ENCODE measurements around the gene ADCYAP1.
"Not testable (repeated sequence)": the region's sequence is repeated elsewhere in the genome, so short reads cannot be mapped to it uniquely, and the experiment has no call there.

The ADCYAP1 gene

DNA sequence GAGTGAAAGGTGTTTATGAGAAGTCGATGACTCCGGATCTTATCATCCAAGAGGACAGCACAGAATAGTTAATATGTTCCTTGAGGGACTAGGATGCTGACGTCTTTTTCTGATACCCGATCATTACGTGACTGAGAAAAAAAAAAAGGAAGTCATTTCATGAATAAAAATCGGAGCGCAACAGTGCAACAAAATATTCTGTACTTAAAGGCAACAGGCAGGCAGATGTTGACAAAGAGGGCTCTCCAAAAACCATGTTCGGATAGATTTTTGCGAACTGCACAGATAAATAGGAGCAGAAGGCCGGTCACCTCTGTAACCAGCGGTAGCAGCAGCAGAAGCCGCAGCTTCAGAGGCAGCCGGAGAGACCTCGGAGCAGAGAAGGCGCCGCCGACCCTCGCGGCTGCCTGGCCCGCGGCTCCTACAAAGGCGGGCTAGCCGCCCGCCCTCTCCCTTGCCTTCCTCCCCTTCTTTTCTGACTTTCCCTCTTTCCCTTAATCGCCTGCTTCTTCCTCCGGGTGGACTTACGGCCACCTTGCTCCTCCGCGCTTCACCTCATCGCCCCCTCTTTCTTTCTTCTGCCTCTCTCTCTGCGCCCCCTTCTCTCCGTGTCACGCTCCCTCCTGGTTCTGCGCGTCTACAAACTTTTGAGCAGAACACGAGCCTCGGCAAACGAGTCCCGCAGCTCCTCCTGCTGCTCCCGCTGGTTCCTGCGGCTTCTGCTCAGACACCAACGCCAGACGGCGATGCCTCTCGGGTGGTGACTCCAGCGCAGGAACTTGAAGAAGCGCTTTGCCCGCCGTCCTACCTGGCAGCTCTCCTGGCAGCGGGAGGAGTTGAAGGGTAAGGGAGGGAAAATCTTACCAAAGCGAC, at the start of gene ADCYAP1:
Gene ADCYAP1 (plus strand): TSS at position 654 of the 873 bp plus-strand sequence. CDS start 516 bp downstream, outside the sequence.
- TF ChIP-seq POLR2A (IDR thresholded peaks at IDR 0.05; ENCODE audit: low read depth, low read length), result no peak
- FAIRE-seq (no peak), DNase-seq (ENCODE audit: insufficient read length, low spot score) (no peak)

DNA sequence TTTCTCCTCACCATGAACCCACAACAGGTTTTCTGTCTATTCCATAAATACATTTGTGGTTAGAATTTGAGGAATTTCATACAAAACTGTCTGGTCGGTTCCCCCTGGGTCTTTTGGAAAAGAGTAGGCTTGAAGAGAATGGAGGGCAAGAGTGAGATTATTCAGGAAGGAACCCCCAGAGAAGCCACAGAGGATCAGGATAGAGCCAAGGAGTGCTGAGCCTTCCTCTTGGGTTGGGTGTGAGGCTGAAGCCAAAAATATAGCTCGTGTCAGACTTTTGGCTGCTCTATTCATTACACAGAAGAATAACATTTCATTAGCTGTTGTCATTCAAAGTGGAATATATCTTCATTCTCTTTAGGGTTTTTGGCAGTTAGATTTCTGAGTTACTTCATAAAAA, 46.7 kb upstream of the ADCYAP1 start:
- FAIRE-seq (no peak), DNase-seq (ENCODE audit: insufficient read length, low spot score) (no peak)
- no peak for TF ChIP-seq POLR2A (IDR thresholded peaks at IDR 0.05; ENCODE audit: low read depth, low read length)

DNA sequence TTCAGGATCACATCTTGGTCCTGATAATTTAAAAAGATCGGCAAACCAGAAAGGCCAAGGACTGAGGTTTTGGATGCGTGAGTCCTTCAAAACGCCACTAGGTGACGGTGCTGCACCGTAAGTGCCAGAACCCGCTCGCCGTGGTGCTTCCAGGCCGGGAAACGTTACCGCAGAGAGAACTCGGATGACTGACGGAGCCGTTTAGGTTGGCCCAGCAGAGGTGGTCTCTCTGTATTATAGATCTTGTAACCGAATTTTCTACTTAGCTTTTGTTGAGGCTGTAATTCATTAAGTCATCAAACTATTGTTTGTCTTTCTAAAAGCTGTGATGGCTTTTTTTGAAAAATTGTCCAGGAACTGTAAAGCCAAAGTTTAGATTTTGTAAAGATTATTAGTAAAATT, 39.8 kb upstream of the ADCYAP1 start:
- TF ChIP-seq POLR2A (IDR thresholded peaks at IDR 0.05; ENCODE audit: low read depth, low read length), result no peak
- FAIRE-seq (peak; percentile 94), DNase-seq (ENCODE audit: insufficient read length, low spot score) (peak; percentile 50)

DNA sequence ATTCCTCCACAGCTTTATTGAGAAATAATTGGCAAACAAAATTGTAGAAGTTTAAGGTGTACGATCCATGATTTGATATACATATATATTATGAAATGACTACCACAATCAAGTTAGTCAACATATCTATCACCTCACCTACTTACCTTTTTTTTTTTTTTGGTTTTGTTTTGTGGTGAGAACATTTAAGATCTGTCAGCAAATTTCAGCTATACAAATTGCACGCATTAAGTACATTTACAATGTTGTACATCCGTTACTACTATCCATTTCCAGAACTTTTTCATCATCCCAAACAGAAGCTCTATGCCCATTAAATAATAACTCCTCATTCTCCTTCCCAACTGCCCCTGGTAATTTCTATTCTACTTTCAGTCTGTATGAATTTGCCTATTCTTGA, 37.4 kb upstream of the ADCYAP1 start:
- FAIRE-seq, result no peak
- no peak for TF ChIP-seq POLR2A (IDR thresholded peaks at IDR 0.05; ENCODE audit: low read depth, low read length)
- DNase-seq (ENCODE audit: insufficient read length, low spot score), result no peak

DNA sequence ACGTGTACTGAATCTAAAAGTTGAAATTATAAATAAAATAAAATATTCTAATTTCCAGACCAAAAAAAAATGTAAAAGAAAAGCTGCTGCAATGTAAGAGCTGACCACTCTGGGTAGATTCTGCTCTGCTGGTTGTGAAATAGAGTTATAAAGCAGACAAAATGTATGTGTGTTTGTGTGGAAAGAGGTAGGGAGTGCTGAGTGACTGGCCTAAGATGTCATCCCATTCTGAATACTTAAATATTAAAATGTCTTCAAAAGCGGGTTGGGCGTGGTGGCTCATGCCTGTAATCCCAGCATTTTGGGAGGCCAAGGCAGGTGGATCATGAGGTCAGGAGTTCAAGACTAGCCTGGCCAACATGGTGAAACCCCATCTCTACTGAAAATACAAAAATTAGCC, 31.2 kb upstream of the ADCYAP1 start:
- DNase-seq (ENCODE audit: insufficient read length, low spot score); FAIRE-seq: not testable (repeated sequence)

DNA sequence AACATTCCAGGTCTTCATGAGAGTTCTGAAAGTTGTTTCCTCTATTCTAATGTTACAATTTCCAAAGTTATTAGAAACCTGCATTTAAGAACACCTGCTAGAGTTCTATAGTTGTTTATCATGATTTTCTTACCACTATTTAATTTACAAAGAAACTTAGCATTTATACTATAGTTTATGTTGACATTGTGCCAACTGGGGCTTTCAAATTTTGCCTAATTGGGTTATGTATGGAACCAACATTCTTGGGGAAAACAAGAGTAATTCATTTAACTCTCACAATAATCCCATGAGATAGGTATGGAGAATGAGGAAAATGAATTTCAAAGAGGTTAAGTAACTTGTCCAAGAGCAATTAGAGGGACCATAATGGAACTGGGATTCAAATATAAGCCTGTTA, 28.8 kb upstream of the ADCYAP1 start:
- TF ChIP-seq POLR2A (IDR thresholded peaks at IDR 0.05; ENCODE audit: low read depth, low read length), result no peak
- FAIRE-seq, result no peak
- no peak for DNase-seq (ENCODE audit: insufficient read length, low spot score)

DNA sequence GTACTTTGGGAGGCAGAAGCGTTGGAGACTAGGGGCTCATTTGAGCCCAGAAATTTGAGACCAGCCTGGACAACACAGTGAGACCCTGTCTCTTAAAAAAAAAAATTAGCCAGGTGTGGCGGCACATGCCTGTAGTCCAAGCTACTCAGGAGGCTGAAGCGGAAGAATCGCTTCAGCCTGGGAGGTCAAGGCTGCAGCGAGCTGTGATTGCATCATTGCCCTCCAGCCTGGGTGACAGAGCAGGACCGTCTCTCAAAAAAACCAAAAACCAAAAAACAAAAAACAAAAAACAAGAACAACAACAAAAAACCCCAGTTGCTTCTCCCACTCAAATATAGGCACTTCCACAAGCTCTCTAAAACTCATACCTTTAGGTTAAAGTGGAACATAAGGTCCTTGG, 27.4 kb upstream of the ADCYAP1 start:
- no peak for TF ChIP-seq POLR2A (IDR thresholded peaks at IDR 0.05; ENCODE audit: low read depth, low read length)
- DNase-seq (ENCODE audit: insufficient read length, low spot score) (no peak), FAIRE-seq (no peak)

DNA sequence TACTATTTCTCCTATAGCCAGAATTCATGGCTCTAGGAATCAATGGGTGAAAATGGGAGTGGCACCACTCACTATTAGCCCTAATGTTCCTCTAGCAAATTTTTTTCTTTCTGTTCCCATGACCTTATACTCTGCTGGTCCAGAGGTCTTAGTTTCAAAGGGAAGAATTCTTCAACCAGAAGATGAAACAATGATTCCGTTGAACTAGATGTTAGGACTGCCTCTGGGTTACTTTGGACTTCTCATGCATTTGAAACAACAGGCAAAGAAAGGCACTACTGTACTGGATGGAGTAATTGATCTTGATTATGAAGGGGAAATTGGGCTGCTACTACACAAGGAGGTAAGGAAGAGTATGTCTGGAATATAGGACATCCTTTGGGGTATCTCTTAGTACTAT, 18.6 kb upstream of the ADCYAP1 start:
- TF ChIP-seq POLR2A (IDR thresholded peaks at IDR 0.05; ENCODE audit: low read depth, low read length), result no peak
- no peak for FAIRE-seq
- no peak for DNase-seq (ENCODE audit: insufficient read length, low spot score)

DNA sequence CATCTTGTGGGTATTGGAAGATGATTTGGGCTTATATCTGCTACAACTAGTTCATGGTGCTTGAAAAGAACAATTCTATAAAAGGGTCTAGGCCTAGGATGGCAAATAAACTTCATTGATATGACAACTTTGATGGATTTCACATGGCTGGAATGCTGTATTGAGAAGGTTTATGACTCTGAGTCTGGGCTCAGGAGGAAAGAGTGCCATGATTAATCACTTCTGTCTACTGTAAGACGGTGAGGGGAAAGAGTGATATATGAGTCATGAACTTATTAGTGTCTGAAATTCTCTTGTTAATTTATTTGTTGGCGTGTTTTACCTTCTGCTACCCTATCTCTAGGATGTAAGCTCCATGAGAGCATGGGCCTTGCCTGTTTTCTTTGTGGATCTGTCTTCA, 17.0 kb upstream of the ADCYAP1 start:
- DNase-seq (ENCODE audit: insufficient read length, low spot score) (no peak), FAIRE-seq (no peak)
- TF ChIP-seq POLR2A (IDR thresholded peaks at IDR 0.05; ENCODE audit: low read depth, low read length), result no peak

DNA sequence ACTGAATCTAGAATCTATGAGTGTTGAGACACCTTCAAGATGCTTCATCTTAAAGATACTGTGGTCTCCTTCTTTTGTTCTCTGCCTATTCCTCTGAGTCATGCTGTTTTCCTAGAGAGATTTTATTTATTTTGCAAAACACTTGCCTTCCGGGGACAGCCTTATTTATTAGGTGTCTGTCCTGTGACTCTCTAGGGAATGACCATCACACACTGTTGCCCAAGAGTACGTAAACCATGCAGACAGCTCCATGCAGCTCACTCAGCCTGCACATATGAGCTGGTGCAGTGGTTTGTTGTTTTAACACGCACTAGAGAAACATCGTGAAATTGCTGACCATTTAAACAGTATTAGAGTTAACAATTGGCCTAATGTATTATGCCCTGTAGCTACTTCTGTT, 12.4 kb upstream of the ADCYAP1 start:
- no peak for DNase-seq (ENCODE audit: insufficient read length, low spot score)
- TF ChIP-seq POLR2A (IDR thresholded peaks at IDR 0.05; ENCODE audit: low read depth, low read length), result no peak
- no peak for FAIRE-seq

DNA sequence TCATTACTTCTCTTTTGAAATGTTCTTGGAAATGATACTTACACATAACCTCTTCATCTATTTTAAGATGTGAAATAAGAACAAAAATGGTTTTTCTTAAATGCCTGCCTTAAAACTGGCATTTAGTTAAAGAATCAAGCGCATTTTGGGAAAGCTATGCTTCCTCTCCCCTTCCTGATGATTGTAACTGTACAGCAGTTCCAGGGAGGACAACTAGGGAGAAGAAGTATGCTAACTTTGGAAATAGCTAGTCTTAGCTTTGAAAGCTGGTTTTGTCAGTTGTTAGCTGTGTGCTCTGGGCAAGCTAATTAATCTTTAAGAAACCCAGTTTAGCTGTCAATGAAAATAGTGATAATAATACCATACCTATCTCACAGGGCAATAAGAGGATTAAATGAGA, 8.4 kb upstream of the ADCYAP1 start:
- no peak for TF ChIP-seq POLR2A (IDR thresholded peaks at IDR 0.05; ENCODE audit: low read depth, low read length)
- FAIRE-seq, result no peak
- DNase-seq (ENCODE audit: insufficient read length, low spot score), result no peak

DNA sequence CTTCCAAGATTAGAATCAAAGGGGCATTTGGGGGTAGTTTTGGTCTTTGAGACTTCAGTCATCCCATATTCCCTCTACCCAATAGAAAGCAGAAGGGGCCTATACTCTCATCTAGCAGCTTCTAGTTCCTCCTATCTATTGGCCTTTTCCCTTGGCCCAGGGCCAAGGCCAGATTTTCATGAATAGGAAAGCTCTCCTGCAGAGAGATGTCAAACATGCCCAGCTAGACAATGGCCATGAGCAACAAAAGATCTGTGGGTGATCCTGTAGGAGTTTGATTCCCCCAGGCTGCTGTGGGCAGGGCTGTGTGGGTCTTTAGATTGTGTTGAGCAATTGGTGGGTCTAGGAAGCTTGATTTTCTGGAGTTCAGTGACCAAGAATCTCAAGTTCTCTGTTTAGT, 2.9 kb upstream of the ADCYAP1 start:
- FAIRE-seq (no peak), DNase-seq (ENCODE audit: insufficient read length, low spot score) (no peak)
- TF ChIP-seq POLR2A (IDR thresholded peaks at IDR 0.05; ENCODE audit: low read depth, low read length), result no peak

DNA sequence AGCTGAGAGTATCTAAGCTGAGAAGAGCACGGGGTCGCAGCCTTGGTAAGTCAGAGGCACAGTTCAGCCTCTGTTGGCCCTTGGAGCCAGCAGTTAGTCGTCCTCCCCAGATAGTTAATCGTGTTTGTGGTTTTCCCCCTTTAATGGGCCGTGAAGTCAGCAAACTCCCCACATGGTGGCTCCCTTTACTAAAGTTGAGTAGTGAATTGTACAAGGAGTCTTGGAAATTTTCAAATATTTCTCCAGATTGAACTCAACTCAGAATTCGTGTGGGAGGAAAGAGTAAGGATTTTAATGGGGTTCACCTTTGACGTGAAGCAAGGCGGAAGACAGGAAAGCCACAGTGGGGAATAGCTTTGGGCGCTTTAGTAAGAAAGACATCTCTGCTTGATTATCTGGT, 2.4 kb upstream of the ADCYAP1 start:
- TF ChIP-seq POLR2A (IDR thresholded peaks at IDR 0.05; ENCODE audit: low read depth, low read length), result no peak
- DNase-seq (ENCODE audit: insufficient read length, low spot score) (no peak), FAIRE-seq (no peak)

DNA sequence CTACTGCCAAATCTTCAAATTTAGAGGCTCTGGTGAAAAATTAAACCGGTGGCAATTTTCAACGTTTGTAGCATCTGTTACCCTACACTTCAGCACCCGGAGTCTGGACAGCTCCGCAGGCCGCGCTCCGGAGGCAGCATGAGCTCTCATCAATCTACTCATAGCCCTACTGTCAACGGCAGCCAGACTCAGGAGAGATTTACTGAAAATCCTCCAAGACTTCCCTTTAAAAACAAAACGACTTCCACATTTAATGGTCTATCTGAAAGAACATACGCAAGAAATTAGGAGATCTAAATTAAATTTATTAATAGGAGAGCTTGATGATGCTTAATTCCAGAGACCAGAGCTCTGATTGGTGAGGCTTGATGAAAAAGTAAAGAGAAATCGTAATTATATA, 970 bp upstream of the ADCYAP1 start:
- FAIRE-seq (no peak), DNase-seq (ENCODE audit: insufficient read length, low spot score) (no peak)

DNA sequence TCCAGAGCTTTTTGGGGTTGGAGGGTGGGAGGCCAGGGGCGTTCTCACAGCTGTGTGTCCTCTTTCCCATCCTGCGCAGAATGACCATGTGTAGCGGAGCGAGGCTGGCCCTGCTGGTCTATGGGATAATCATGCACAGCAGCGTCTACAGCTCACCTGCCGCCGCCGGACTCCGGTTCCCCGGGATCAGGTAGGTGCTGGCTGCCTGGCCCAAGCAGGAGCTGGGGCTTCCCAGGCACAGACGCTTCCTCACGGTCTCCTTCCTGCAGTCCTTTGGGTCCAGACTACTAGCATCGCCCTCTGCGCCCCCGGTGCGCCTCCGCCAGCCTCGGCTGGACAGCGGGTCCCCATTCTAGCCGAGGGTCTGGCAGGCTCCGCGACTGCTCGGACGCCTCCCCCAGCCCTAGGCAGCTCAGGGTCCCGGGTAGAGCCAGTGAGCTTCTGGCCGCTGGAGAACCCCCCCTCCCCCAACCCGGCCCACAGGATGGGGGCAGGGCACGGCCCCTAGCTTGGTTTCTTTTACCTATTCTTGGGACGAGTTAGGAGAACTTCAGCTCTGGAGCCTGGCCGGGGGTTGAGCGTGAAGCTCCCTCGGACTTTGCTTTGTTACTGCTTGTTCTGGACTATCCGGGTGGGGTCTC, 756 bp downstream of the ADCYAP1 start:
- TF ChIP-seq POLR2A (IDR thresholded peaks at IDR 0.05; ENCODE audit: low read depth, low read length), result no peak
- FAIRE-seq (no peak), DNase-seq (ENCODE audit: insufficient read length, low spot score) (no peak)

More for the DNA sequence above, 970 bp upstream of the ADCYAP1 start:
- no peak for TF ChIP-seq POLR2A (IDR thresholded peaks at IDR 0.05; ENCODE audit: low read depth, low read length)

All from H54 (cell line).